Measurements from ENCODE around the gene DNAI2. TPM values are rescaled to one million over a fixed set of nuclear protein-coding genes. Genes with fewer than 3 reads are reported as not detected.

DNAI2 gene
- total RNA-seq, 1 donor from 2014 or later: not detected

GRCh38 chr17:74292495-74292894 lies 18.5 kb downstream of the DNAI2 start:
- Mint-ChIP-seq H3K27me3 (ENCODE audit: low read depth, unreplicated experiment) (peaks cover 1% of the 10 kb centered on the region), H3K36me3 (ENCODE audit: low read depth, unreplicated experiment) (no peaks in the 10 kb centered on the region), H3K4me1 (ENCODE audit: low read depth, unreplicated experiment) (peaks cover 11% of the 10 kb centered on the region), H3K9me3 (ENCODE audit: unreplicated experiment) (no peaks in the 10 kb centered on the region), H3K4me3 (ENCODE audit: unreplicated experiment) (no peak overlapping the region), H3K27ac (ENCODE audit: unreplicated experiment) (no peak overlapping the region)
- peaks cover 2% of the 10 kb centered on the region for H3K27me3 ChIP-seq (ENCODE audit: insufficient read depth, low read length)
- H3K4me3 ChIP-seq (ENCODE audit: insufficient read depth, low read depth, low read length): no peak overlapping the region
- no peak overlapping the region for H2AFZ ChIP-seq (ENCODE audit: low read depth, low read length)
- H4K20me1 ChIP-seq (ENCODE audit: insufficient read depth, low read length): no peaks in the 10 kb centered on the region
- H3K4me1 ChIP-seq (ENCODE audit: insufficient read depth, low read length): no peaks in the 10 kb centered on the region
- H3K9me3 ChIP-seq (ENCODE audit: insufficient read depth, low read depth, low read length): no peaks in the 10 kb centered on the region
- no peak overlapping the region for H3K4me2 ChIP-seq (ENCODE audit: low read length)
- no peaks in the 10 kb centered on the region for H3K79me2 ChIP-seq (ENCODE audit: insufficient read depth, low read length)
- H3K36me3 ChIP-seq (ENCODE audit: insufficient read depth, low read length): no peaks in the 10 kb centered on the region
- FAIRE-seq (no peak), DNase-seq (ENCODE audit: low read depth) (no peak)
- no peak overlapping the region for H3K9ac ChIP-seq (ENCODE audit: low read length)
- H3K27ac ChIP-seq (ENCODE audit: low read depth, low read length): no peak overlapping the region
- TF ChIP-seq EZH2 (IDR thresholded peaks at IDR 0.05; ENCODE audit: insufficient read depth, low read length) (no peak), CTCF (IDR thresholded peaks at IDR 0.05; ENCODE audit: insufficient read depth, low read depth, low read length) (no peak)

- peak overlapping the region; percentile 8 for H3K27ac Mint-ChIP-seq (ENCODE audit: unreplicated experiment)
- H3K4me3 Mint-ChIP-seq (ENCODE audit: unreplicated experiment): no peak overlapping the region
Measured at GRCh38 chr17:74295625-74296547, 21.9 kb downstream of the DNAI2 start.

More at GRCh38 chr17:74295625-74296547, 21.9 kb downstream of the DNAI2 start:
- DNase-seq (ENCODE audit: low read depth) (peak; percentile 31), FAIRE-seq (no peak)
- Histone ChIP-seq H4K20me1 (ENCODE audit: insufficient read depth, low read length) (no peaks in the 10 kb centered on the region), H3K27ac (ENCODE audit: low read depth, low read length) (no peak overlapping the region), H3K9ac (ENCODE audit: low read length) (no peak overlapping the region), H3K36me3 (ENCODE audit: insufficient read depth, low read length) (no peaks in the 10 kb centered on the region), H3K4me3 (ENCODE audit: insufficient read depth, low read depth, low read length) (no peak overlapping the region), H3K4me1 (ENCODE audit: insufficient read depth, low read length) (no peaks in the 10 kb centered on the region), H3K79me2 (ENCODE audit: insufficient read depth, low read length) (no peaks in the 10 kb centered on the region), H3K4me2 (ENCODE audit: low read length) (no peak overlapping the region), H3K9me3 (ENCODE audit: insufficient read depth, low read depth, low read length) (no peaks in the 10 kb centered on the region), H3K27me3 (ENCODE audit: insufficient read depth, low read length) (no peaks in the 10 kb centered on the region), H2AFZ (ENCODE audit: low read depth, low read length) (no peak overlapping the region)
- no peaks in the 10 kb centered on the region for H3K36me3 Mint-ChIP-seq (ENCODE audit: low read depth, unreplicated experiment)
- H3K9me3 Mint-ChIP-seq (ENCODE audit: unreplicated experiment): no peaks in the 10 kb centered on the region
- TF ChIP-seq CTCF (IDR thresholded peaks at IDR 0.05; ENCODE audit: insufficient read depth, low read depth, low read length): no peak
- no peak for TF ChIP-seq EZH2 (IDR thresholded peaks at IDR 0.05; ENCODE audit: insufficient read depth, low read length)
- peaks cover 20% of the 10 kb centered on the region for H3K27me3 Mint-ChIP-seq (ENCODE audit: low read depth, unreplicated experiment)
- peaks cover 8% of the 10 kb centered on the region for H3K4me1 Mint-ChIP-seq (ENCODE audit: low read depth, unreplicated experiment)

All from astrocyte (in vitro differentiated cells and primary cell).